GM12865 (cell line): ENCODE data around the gene GALNT17.

Experiments
- DNase-seq: peaks from one replicate; pipeline ENCODE4 v3.0.0; 2010; ENCODE audit warnings: low read depth
- H3K4me3 ChIP-seq: 2 replicates; pipeline ENCODE4 v1.5.1; 2011; ENCODE audit warnings: mild to moderate bottlenecking, low read depth, low read length, control low read depth
- TF ChIP-seq, protein P1 (sequence below): IDR thresholded peaks from 2 replicates; pipeline ENCODE4 v1.5.1; 2011; ENCODE audit warnings: low read length, control low read depth, low read depth, inconsistent platforms; ENCODE audit not compliant: insufficient read depth; ENCODE audit errors: missing control alignments

Gene GALNT17

DNA sequence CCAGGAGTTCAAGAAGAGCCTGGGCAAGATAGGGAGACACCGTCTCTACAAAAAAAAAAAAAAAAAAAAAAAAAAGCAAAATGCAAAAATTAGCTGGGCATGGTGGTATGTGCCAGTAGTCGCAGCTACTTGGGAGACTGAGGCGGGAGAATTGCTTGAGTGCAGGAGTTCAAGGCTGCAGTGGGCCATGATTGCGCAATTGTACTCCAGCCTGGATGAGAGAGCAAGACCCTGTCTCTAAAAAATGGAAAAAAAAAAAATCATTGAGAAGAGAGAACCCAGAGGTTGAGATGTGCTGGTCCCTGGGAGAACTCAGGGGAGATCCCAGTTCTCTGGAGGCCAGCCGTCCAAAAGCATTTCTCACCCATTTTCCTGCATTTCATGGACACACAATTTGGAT lies 95.2 kb downstream of the GALNT17 start:
- no peak for DNase-seq
- no peak overlapping the region for H3K4me3 ChIP-seq
- TF ChIP-seq, protein P1, sequence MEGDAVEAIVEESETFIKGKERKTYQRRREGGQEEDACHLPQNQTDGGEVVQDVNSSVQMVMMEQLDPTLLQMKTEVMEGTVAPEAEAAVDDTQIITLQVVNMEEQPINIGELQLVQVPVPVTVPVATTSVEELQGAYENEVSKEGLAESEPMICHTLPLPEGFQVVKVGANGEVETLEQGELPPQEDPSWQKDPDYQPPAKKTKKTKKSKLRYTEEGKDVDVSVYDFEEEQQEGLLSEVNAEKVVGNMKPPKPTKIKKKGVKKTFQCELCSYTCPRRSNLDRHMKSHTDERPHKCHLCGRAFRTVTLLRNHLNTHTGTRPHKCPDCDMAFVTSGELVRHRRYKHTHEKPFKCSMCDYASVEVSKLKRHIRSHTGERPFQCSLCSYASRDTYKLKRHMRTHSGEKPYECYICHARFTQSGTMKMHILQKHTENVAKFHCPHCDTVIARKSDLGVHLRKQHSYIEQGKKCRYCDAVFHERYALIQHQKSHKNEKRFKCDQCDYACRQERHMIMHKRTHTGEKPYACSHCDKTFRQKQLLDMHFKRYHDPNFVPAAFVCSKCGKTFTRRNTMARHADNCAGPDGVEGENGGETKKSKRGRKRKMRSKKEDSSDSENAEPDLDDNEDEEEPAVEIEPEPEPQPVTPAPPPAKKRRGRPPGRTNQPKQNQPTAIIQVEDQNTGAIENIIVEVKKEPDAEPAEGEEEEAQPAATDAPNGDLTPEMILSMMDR, result no peak

DNA sequence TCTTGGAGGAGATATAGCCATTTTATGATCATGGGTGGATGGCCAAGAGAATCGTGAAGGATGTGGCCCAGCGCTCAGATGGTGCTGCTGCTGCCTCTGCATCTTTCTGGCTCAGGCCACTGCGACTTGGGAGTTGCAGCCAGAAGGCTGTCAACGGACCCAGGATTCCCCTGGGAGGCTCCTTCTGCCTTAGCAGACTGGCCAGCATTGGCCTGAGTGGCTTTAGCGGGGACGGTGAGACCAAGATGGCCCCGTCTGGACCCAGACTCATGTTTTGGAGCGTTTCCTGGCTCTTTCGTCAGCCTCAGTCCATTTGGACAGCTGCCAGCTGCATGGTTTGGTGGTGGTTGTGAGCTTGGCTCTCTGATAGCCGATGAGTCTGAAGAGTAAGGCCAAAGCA lies 97.2 kb downstream of the GALNT17 start:
- TF ChIP-seq, protein P1, result no peak
- H3K4me3 ChIP-seq, result no peak overlapping the region
- DNase-seq, result no peak

DNA sequence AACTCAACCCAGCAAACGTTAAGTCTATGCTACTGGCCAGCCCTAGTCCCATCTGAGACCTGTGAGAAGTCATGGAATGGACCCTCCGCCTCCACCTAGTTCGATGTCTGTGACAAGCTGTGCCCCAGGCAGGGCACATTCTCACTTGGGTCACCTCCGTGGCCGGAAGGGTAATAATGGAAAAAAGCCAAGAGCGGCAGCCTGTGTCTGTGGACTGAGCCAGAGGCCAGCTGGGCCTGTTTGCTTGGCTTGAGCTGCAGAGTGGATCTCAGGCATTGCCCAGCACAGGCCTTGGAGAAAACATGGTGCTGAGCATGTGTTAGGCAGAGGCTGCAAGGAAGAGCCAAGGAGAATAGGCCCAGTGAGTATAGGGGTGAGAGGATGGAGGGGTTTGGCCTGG lies 97.8 kb downstream of the GALNT17 start:
- TF ChIP-seq, protein P1, result no peak
- DNase-seq, result no peak
- no peak overlapping the region for H3K4me3 ChIP-seq

DNA sequence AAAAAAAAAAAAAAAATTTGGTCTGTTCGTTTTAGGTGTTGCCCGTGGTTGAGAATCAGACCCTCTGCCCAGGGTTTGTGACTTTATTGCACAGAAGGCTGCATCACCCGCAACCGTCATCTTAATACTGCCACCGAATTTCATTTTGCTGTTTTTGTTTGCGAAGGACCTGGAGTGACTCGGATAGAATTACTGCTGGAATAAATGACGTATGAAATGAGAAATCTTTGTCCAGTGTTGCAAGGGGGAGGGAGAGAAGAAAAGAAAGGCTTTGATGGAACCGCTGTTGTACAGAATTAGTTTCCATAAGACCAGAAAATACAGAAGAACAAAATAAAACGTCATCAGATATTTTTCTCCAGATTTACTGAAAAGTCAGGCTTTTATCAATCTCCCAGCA lies 103.3 kb downstream of the GALNT17 start:
- H3K4me3 ChIP-seq, result no peak overlapping the region
- TF ChIP-seq, protein P1, result no peak
- DNase-seq, result no peak

DNA sequence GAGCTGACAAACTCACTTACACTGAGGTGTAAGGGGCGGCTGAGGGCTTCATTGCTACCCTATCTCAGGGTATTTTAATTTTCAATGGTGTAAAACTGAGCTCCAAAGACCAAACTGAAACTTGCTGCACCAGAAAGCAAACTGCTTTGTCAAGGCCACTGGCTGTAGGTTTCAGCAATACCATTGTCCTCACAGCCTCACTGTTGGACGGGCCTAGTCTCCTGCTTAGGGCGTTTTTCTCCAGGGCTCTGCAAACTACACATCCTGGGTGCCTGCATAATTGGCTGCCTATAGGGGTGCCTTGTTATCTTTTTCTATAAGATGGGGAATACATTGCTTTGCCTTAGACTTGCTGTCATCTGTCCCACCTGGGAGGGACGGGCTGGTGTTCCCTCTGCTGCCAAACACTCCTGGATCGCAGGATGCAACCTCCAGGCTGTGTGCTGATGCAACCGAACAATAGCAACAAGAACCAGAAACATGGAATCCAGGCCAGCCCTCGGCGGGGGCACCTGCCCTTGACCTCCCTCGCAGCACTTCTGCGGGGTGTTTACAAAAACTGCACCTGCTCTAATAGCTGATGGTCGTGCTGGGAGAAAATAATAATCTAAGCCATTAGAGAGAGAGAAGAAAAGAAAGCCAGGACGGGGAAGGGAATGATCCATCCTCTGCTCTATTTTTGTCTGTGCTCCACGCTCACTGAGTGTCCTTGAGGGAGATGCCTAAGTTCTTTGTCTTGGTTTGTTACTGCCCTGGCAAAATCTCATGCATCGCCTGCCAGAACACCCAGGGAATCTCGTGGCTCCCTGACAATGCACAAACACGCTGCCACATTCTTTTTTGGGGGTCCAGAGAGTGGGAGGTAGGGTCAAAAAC lies 104.5 kb downstream of the GALNT17 start:
- TF ChIP-seq, protein P1, result no peak
- no peak for DNase-seq
- H3K4me3 ChIP-seq, result no peak overlapping the region

DNA sequence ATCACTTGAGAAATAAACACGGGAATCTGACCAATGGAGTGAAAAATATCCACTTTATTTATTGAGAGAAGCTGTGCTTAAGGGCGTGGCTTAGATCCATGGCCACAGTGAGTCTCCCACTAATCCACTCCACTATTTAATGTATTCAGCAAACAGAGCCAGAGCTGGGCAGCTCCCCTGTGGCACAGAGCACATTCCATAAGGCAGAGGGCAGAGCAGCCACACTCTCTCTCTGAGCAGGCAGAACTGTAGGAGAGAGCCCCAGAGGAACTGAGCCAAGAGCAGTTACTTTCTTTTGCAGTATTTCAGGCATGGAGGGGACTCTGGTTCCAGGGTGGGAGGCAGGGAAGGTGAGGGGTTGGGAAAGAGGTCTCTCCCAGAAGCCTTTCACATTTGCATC lies 106.0 kb downstream of the GALNT17 start:
- no peak overlapping the region for H3K4me3 ChIP-seq
- DNase-seq, result no peak
- TF ChIP-seq, protein P1, result no peak
